Measurements from ENCODE around the gene MAMSTR.
A peak's percentile ranks its signal among the peaks of the same experiment; 100 is the strongest.
"Not testable (repeated sequence)": the region's sequence is repeated elsewhere in the genome, so short reads cannot be mapped to it uniquely, and the experiment has no call there.

MAMSTR gene

GRCh38 chr19:48720613-48721296 lies 1.2 kb upstream of the MAMSTR start:
- H3K4me3 ChIP-seq (ENCODE audit: low read depth, low read length) = peak overlapping the region; percentile 58
- DNase-seq (ENCODE audit: low read depth) = peak; percentile 100
- TF ChIP-seq MYC (IDR thresholded peaks at IDR 0.05; ENCODE audit: low read depth, low read length) (no peak), POLR2A (IDR thresholded peaks at IDR 0.05; ENCODE audit: extremely low read depth, insufficient read length) (no peak)
- TF ChIP-seq, protein P1, sequence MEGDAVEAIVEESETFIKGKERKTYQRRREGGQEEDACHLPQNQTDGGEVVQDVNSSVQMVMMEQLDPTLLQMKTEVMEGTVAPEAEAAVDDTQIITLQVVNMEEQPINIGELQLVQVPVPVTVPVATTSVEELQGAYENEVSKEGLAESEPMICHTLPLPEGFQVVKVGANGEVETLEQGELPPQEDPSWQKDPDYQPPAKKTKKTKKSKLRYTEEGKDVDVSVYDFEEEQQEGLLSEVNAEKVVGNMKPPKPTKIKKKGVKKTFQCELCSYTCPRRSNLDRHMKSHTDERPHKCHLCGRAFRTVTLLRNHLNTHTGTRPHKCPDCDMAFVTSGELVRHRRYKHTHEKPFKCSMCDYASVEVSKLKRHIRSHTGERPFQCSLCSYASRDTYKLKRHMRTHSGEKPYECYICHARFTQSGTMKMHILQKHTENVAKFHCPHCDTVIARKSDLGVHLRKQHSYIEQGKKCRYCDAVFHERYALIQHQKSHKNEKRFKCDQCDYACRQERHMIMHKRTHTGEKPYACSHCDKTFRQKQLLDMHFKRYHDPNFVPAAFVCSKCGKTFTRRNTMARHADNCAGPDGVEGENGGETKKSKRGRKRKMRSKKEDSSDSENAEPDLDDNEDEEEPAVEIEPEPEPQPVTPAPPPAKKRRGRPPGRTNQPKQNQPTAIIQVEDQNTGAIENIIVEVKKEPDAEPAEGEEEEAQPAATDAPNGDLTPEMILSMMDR (IDR thresholded peaks at IDR 0.05; ENCODE audit: low read depth, low read length) = no peak
- TF ChIP-seq, protein P2, sequence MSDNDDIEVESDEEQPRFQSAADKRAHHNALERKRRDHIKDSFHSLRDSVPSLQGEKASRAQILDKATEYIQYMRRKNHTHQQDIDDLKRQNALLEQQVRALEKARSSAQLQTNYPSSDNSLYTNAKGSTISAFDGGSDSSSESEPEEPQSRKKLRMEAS (IDR thresholded peaks at IDR 0.05; ENCODE audit: low read depth, low read length) = no peak

- H3K4me3 ChIP-seq (ENCODE audit: low read depth, low read length) = peak overlapping the region; percentile 58
- TF ChIP-seq, protein P1 (IDR thresholded peaks at IDR 0.05; ENCODE audit: low read depth, low read length) = no peak
- TF ChIP-seq POLR2A (IDR thresholded peaks at IDR 0.05; ENCODE audit: extremely low read depth, insufficient read length) (no peak), MYC (IDR thresholded peaks at IDR 0.05; ENCODE audit: low read depth, low read length) (no peak)
- TF ChIP-seq, protein P2 (IDR thresholded peaks at IDR 0.05; ENCODE audit: low read depth, low read length) = no peak
- no peak for DNase-seq (ENCODE audit: low read depth)
These were observed 707 bp upstream of the MAMSTR start for GRCh38 chr19:48720251-48720612.

DNA sequence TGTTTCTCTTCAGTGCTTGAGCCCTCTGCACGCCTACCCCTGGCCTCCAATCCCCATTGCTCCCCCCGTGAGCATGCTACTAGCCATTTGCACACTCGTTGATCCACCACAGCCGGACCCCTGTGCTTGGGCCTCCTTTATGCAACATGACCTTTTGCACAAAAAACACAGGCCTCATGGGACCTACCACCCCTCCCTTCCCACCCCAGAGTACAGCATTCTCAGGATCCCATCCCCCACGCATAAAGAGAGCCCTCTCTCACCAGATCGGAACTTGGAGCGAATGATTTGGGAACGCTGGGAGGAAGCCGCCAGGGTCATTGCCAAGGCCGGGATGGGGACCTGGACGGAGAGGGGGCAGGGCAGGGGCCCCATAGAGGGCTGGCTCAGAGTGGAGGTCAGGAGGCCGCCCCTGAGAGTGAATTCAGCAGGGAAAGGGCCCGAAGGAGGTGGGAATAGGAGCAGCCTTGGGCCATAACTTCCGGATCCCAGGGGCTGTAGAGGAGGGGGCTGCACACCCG lies 754 bp downstream of the MAMSTR start:
- DNase-seq (ENCODE audit: low read depth) = no peak
- TF ChIP-seq, protein P1 (IDR thresholded peaks at IDR 0.05; ENCODE audit: low read depth, low read length) = no peak
- TF ChIP-seq MYC (IDR thresholded peaks at IDR 0.05; ENCODE audit: low read depth, low read length) = no peak
- TF ChIP-seq, protein P2 (IDR thresholded peaks at IDR 0.05; ENCODE audit: low read depth, low read length) = no peak
- no peak overlapping the region for H3K4me3 ChIP-seq (ENCODE audit: low read depth, low read length)

GRCh38 chr19:48718106-48718505 lies 1.4 kb downstream of the MAMSTR start:
- DNase-seq (ENCODE audit: low read depth); H3K4me3 ChIP-seq (ENCODE audit: low read depth, low read length): not testable (repeated sequence)

- no peak for DNase-seq (ENCODE audit: low read depth)
- H3K4me3 ChIP-seq (ENCODE audit: low read depth, low read length) = no peak overlapping the region
- TF ChIP-seq MYC (IDR thresholded peaks at IDR 0.05; ENCODE audit: low read depth, low read length) = no peak
- TF ChIP-seq POLR2A (IDR thresholded peaks at IDR 0.05; ENCODE audit: extremely low read depth, insufficient read length) = no peak
- TF ChIP-seq, protein P2 (IDR thresholded peaks at IDR 0.05; ENCODE audit: low read depth, low read length) = no peak
- TF ChIP-seq, protein P1 (IDR thresholded peaks at IDR 0.05; ENCODE audit: low read depth, low read length) = no peak
These were observed 2.8 kb downstream of the MAMSTR start for GRCh38 chr19:48716562-48717291.

- DNase-seq (ENCODE audit: low read depth) = no peak
- H3K4me3 ChIP-seq (ENCODE audit: low read depth, low read length) = no peak overlapping the region
- no peak for TF ChIP-seq MYC (IDR thresholded peaks at IDR 0.05; ENCODE audit: low read depth, low read length)
- no peak for TF ChIP-seq POLR2A (IDR thresholded peaks at IDR 0.05; ENCODE audit: extremely low read depth, insufficient read length)
- TF ChIP-seq, protein P1 (IDR thresholded peaks at IDR 0.05; ENCODE audit: low read depth, low read length) = no peak
- TF ChIP-seq, protein P2 (IDR thresholded peaks at IDR 0.05; ENCODE audit: low read depth, low read length) = no peak
These were observed 3.8 kb downstream of the MAMSTR start for GRCh38 chr19:48715681-48716171.
